B cell (primary cell): ENCODE measurements around the gene FBXO2. TPM values are rescaled to one million over a fixed set of nuclear protein-coding genes. Genes with fewer than 3 reads are reported as not detected.

Experiments
- ATAC-seq: fragments of 200-7000 bp; cut with Tn5 transposase; one replicate; pipeline ENCODE4 v1.10.0; 2021; ENCODE audit warnings: low read depth, mild to moderate bottlenecking, moderate number of reproducible peaks, moderate library complexity
- CTCF ChIA-PET: fragments of 350-600 bp; sonication (Branson Sonifier 250); formaldehyde crosslinking; loops from one replicate; lab custom pipeline; 2021; ENCODE audit warnings: antibody characterized with exemption, inconsistent platforms; lab: Charles Lee
- POLR2A ChIA-PET: fragments of 350-600 bp; sonication (Branson Sonifier 250); formaldehyde crosslinking; loops from one replicate; lab custom pipeline; 2021; ENCODE audit warnings: antibody characterized with exemption; lab: Charles Lee
- DNase-seq: peaks from one replicate; pipeline ENCODE4 v3.0.0; 2013
- H2AFZ ChIP-seq: 2 replicates; pipeline ENCODE4 v1.6.1; 2012; ENCODE audit warnings: mild to moderate bottlenecking, low read depth, low read length; ENCODE audit not compliant: insufficient read depth, poor library complexity, severe bottlenecking
- H3K27ac ChIP-seq, 2 donors: 1 replicate in 1 of 2; 2 replicates in 1 of 2; pipeline ENCODE4 v1.5.1; 2012 to 2013; ENCODE audit warnings: low read length in 2 of 2, mild to moderate bottlenecking in 2 of 2, moderate library complexity in 1 of 2
- H3K27me3 ChIP-seq, 4 experiments: fragments of 200-600 bp in 1 of 4; sonication (generic) in 1 of 4; replicated peaks in 1 of 4; 1 replicate in 2 of 4; 2 replicates in 2 of 4; pipeline versions ENCODE4 v1.6.1 to v1.7.0; 2013 to 2016; ENCODE audit warnings: low read length in 3 of 4, mild to moderate bottlenecking in 2 of 4, mixed read lengths in 1 of 4, moderate library complexity in 1 of 4; ENCODE audit not compliant: insufficient read depth in 4 of 4, control insufficient read depth in 3 of 4; ENCODE audit errors: control extremely low read depth in 1 of 4
- H3K36me3 ChIP-seq, 2 experiments: replicated peaks in 1 of 2; 1 replicate in 1 of 2; 2 replicates in 1 of 2; pipeline versions ENCODE4 v1.6.1 to v1.7.1; 2013; ENCODE audit warnings: low read length in 1 of 2; ENCODE audit not compliant: insufficient read depth in 2 of 2, control insufficient read depth in 1 of 2; ENCODE audit errors: control extremely low read depth in 1 of 2, extremely low read depth in 1 of 2
- H3K4me1 ChIP-seq, 2 donors: fragments of 200-600 bp in 1 of 2; sonication (generic) in 1 of 2; 1 replicate in 1 of 2; 2 replicates in 1 of 2; pipeline versions ENCODE4 v1.5.1 to v1.6.1; 2013 to 2017; ENCODE audit warnings: low read length in 2 of 2; ENCODE audit not compliant: control insufficient read depth in 2 of 2, insufficient read depth in 2 of 2
- H3K4me2 ChIP-seq: replicated peaks from 2 replicates; pipeline ENCODE3; 2012; ENCODE audit warnings: mild to moderate bottlenecking, low read depth, low read length; ENCODE audit not compliant: poor library complexity, severe bottlenecking
- H3K4me3 ChIP-seq, 5 experiments: fragments of 200-600 bp in 1 of 5; sonication (generic) in 1 of 5; 1 replicate in 3 of 5; 2 replicates in 2 of 5; pipeline versions ENCODE4 v1.5.1 to v1.7.0; 2011 to 2016; ENCODE audit warnings: low read length in 4 of 5, mild to moderate bottlenecking in 4 of 5, low read depth in 2 of 5, control low read depth in 1 of 5, moderate library complexity in 1 of 5; ENCODE audit not compliant: insufficient read depth in 1 of 5; ENCODE audit errors: control extremely low read depth in 1 of 5, extremely low read depth in 1 of 5
- H3K79me2 ChIP-seq: fragments of 200-600 bp; sonication (generic); one replicate; pipeline ENCODE4 v1.6.0; 2016; ENCODE audit warnings: low read length; ENCODE audit not compliant: control insufficient read depth, insufficient read depth
- H3K9ac ChIP-seq: fragments of 200-600 bp; sonication (generic); 2 replicates; pipeline ENCODE4 v1.6.1; 2017; ENCODE audit warnings: mild to moderate bottlenecking, low read length, moderate library complexity
- H3K9me3 ChIP-seq, 3 donors: one replicate each; pipeline versions ENCODE4 v1.6.1 to v1.7.1; 2013; ENCODE audit warnings: low read length in 2 of 3; ENCODE audit not compliant: control insufficient read depth in 2 of 3, insufficient read depth in 1 of 3; ENCODE audit errors: control extremely low read depth in 1 of 3
- H4K20me1 ChIP-seq: 2 replicates; pipeline ENCODE4 v1.6.0; 2012; ENCODE audit warnings: mild to moderate bottlenecking, low read length; ENCODE audit not compliant: insufficient read depth, control insufficient read depth, poor library complexity, severe bottlenecking
- H3K27ac Mint-ChIP-seq: one replicate; pipeline ENCODE4 v1.8.0; 2021; ENCODE audit warnings: mixed read lengths
- H3K27me3 Mint-ChIP-seq: one replicate; pipeline ENCODE4 v1.8.0; 2021; ENCODE audit warnings: mixed read lengths
- H3K4me1 Mint-ChIP-seq: one replicate; pipeline ENCODE4 v1.8.0; 2021; ENCODE audit warnings: mixed read lengths
- H3K4me3 Mint-ChIP-seq: one replicate; pipeline ENCODE4 v1.8.0; 2021; ENCODE audit warnings: mixed read lengths
- H3K9me3 Mint-ChIP-seq: one replicate; pipeline ENCODE4 v1.8.0; 2022; ENCODE audit warnings: mixed read lengths; ENCODE audit not compliant: insufficient read depth
- CTCF ChIP-seq: fragments of 200-600 bp; IDR thresholded peaks from one replicate; pipeline ENCODE4 v1.8.0; 2022; ENCODE audit warnings: antibody characterized with exemption, mild to moderate bottlenecking
- EZH2 ChIP-seq: IDR thresholded peaks from 2 replicates; pipeline ENCODE4 v1.6.1; 2012; ENCODE audit warnings: borderline replicate concordance, low read depth, mild to moderate bottlenecking, moderate library complexity, low read length; ENCODE audit not compliant: insufficient read depth, poor library complexity, severe bottlenecking
- WGBS: methylation state at CpG from one replicate; pipeline ENCODE4 v1.1.5; 2013; ENCODE audit warnings: missing lambda C conversion rate; ENCODE audit not compliant: insufficient coverage; 5-methylcytosine and 5-hydroxymethylcytosine counted together
- intact Hi-C: fragments of 100-400 bp; cut with micrococcal nuclease; formaldehyde crosslinking; loops from one replicate; pipeline ENCODE4 v1.10.0; 2022
- polyA plus RNA-seq: library from polyadenylated mRNA; depleted of rRNA; stranded (reverse); fragments of >200 nt; gene quantifications from 2 replicates; pipeline ENCODE4 v1.2.3, GENCODE V29; 2012
- total RNA-seq, 2 donors: library from RNA; stranded (reverse); fragments of 120-200 nt in 1 of 2; gene quantifications; 1 replicate in 1 of 2; 2 replicates in 1 of 2; pipeline versions ENCODE4 v1.2.3 to v1.2.4, GENCODE V29; 2013 to 2022

The FBXO2 gene
- total and polyA plus RNA-seq, 2 donors (not counting 1 experiment from before 2014, with no cell fraction given): 9.6 TPM

- intact Hi-C loops: loop anchor here (10.0 kb wide), 1 partner anchor 990 kb away; no protein-coding TSS in a partner anchor
- Histone ChIP-seq H4K20me1 (no peaks in the 10 kb centered on the region), H3K9ac (no peak overlapping the region), H3K4me1 (peaks cover 10 to 21% of the 10 kb centered on the region in 2 donors), H3K79me2 (no peaks in the 10 kb centered on the region), H3K9me3 (no peaks in the 10 kb centered on the region), H2AFZ (no peak overlapping the region), H3K27ac (no peak overlapping the region), H3K4me2 (no peak overlapping the region), H3K36me3 (no peaks in the 10 kb centered on the region), H3K4me3 (no peak overlapping the region), H3K27me3 (peaks cover 0 to 22% (median 7%) of the 10 kb centered on the region in 4 experiments)
- ChIA-PET POLR2A (interaction anchor here (0.7 kb wide), 1 partner anchor 33 kb away, joined by 3 read pairs; no protein-coding TSS in a partner anchor), CTCF (interaction anchor here (0.5 to 4.2 kb wide), 3 partner anchors 22 to 1901 kb away, joined by 3 to 23 read pairs (median 11); partner anchors contain the start of gene FBXO6)
- DNase-seq: no peak
- WGBS: 70% methylated on average over 4 of the region's 7 CpGs
- Mint-ChIP-seq H3K27ac (no peak overlapping the region), H3K4me1 (peaks cover 15% of the 10 kb centered on the region), H3K27me3 (peaks cover 19% of the 10 kb centered on the region), H3K9me3 (no peaks in the 10 kb centered on the region), H3K4me3 (no peak overlapping the region)
- TF ChIP-seq EZH2 (no peak), CTCF (no peak)
- no peak for ATAC-seq
Measured at GRCh38 chr1:11685210-11685752, 31.1 kb upstream of the FBXO2 start.

DNA sequence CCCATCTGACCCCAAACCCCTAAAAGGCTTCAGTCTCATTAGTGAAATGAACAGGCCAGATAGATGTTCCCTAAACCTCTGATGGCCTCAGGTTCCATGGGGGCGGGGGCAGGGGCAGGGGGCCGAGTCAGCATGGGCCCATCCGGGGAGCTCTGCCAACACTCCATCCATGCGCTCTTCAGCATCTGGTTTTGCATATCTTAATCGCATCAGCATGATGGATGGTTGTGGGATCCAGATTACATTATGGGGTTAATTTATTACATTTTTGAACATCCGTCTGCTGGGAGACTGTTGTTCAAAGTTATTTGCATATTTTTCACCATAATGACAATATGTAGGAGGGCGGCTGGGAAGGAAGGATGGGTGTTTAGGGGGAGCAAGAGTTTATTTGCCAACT is 29.8 kb upstream of the FBXO2 start:
- peak overlapping the region; percentile 23 for H2AFZ ChIP-seq

More for the DNA sequence above, 29.8 kb upstream of the FBXO2 start:
- Mint-ChIP-seq H3K27ac (no peak overlapping the region), H3K27me3 (peaks cover 11% of the 10 kb centered on the region), H3K4me3 (no peak overlapping the region), H3K9me3 (no peaks in the 10 kb centered on the region), H3K4me1 (peaks cover 18% of the 10 kb centered on the region)
- H3K4me3 ChIP-seq: no peak overlapping the region
- H3K9ac ChIP-seq: no peak overlapping the region
- intact Hi-C loops: loop anchor here (5.0 to 10.0 kb wide), 2 partner anchors 123 to 989 kb away; partner anchors contain the start of genes CLCN6 and MTHFR
- no peaks in the 10 kb centered on the region for H3K9me3 ChIP-seq
- no peak overlapping the region for H3K27ac ChIP-seq
- no peak for ATAC-seq
- TF ChIP-seq CTCF (no peak), EZH2 (no peak)
- H4K20me1 ChIP-seq: no peaks in the 10 kb centered on the region
- DNase-seq: no peak
- no peaks in the 10 kb centered on the region for H3K36me3 ChIP-seq
- H3K4me2 ChIP-seq: peak overlapping the region; percentile 25
- CTCF ChIA-PET: interaction anchor here (3.3 to 4.2 kb wide), 2 partner anchors 20 to 36 kb away, joined by 18 to 23 read pairs; partner anchors contain the start of gene FBXO6
- POLR2A ChIA-PET: no interaction called here
- H3K79me2 ChIP-seq: no peaks in the 10 kb centered on the region
- peaks cover 0 to 12% (median 0%) of the 10 kb centered on the region in 4 experiments for H3K27me3 ChIP-seq
- peaks cover 11 to 20% of the 10 kb centered on the region in 2 donors for H3K4me1 ChIP-seq
- WGBS: no CpG with 5 or more reads among the region's 7 CpGs
